NT2/D1 (cell line): ENCODE results near the gene PRR36.

Source experiments
- DNase-seq: peaks from one replicate; pipeline ENCODE4 v3.0.0-alpha.2; 2011; ENCODE audit warnings: low read depth, low spot score
- H3K27me3 ChIP-seq: 2 replicates; pipeline ENCODE4 v1.6.0; 2011; ENCODE audit warnings: mild to moderate bottlenecking; ENCODE audit not compliant: insufficient read length, insufficient read depth
- H3K36me3 ChIP-seq: 2 replicates; pipeline ENCODE4 v1.6.1; 2011; ENCODE audit warnings: mild to moderate bottlenecking, low read length, mixed read lengths; ENCODE audit not compliant: insufficient read depth, insufficient read length
- H3K4me1 ChIP-seq: 2 replicates; pipeline ENCODE4 v1.5.1; 2011; ENCODE audit not compliant: insufficient read depth, insufficient read length
- H3K4me3 ChIP-seq: 2 replicates; pipeline ENCODE4 v1.5.1; 2011; ENCODE audit warnings: low read depth; ENCODE audit not compliant: insufficient read length
- H3K9ac ChIP-seq: 2 replicates; pipeline ENCODE4 v1.6.0; 2011; ENCODE audit warnings: low read depth; ENCODE audit not compliant: insufficient read length
- H3K9me3 ChIP-seq: 2 replicates; pipeline ENCODE4 v1.5.1; 2011; ENCODE audit warnings: mild to moderate bottlenecking, low read length; ENCODE audit not compliant: insufficient read depth
- SUZ12 ChIP-seq: IDR thresholded peaks from 2 replicates; pipeline ENCODE4 v1.6.1; 2011; ENCODE audit not compliant: insufficient read length, insufficient read depth; ENCODE audit errors: extremely low read depth
- YY1 ChIP-seq: IDR thresholded peaks from 2 replicates; pipeline ENCODE4 v1.6.1; 2011; ENCODE audit not compliant: insufficient read length, insufficient read depth
- ZNF274 ChIP-seq: IDR thresholded peaks from 2 replicates; pipeline ENCODE4 v1.6.1; 2011; ENCODE audit warnings: mild to moderate bottlenecking, low read depth, low read length

PRR36 gene

DNA sequence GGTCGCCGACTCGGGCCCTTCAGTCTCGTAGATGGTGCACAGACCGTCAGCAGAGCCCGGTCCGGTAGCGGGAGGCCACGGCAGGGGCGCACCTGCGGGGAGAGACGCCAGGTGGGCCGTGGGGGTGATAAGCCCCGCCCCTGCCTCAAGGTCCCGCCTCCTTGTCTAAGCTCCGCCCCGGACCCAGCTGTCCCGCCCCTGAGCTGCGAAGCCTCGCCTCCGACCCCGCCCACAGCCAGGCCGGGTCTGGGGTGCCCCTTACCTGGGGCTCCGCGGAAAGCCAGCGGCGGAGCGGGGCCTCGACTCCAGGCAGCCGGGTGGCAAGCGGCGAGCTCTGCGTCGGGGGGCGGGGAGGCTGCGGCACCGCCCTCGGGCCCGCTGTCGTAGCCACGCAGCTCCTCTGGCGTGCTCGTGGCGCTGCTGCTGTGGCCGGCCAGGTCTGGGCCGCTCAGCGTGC lies 4.7 kb downstream of the PRR36 start:
- Histone ChIP-seq H3K36me3 (no peaks in the 10 kb centered on the region), H3K9ac (peak overlapping the region; percentile 76), H3K9me3 (no peaks in the 10 kb centered on the region), H3K4me3 (peak overlapping the region; percentile 54), H3K4me1 (peaks cover 20% of the 10 kb centered on the region), H3K27me3 (peaks cover 31% of the 10 kb centered on the region)
- TF ChIP-seq ZNF274 = no peak
- TF ChIP-seq YY1 = no peak
- no peak for TF ChIP-seq SUZ12
- peak; percentile 51 for DNase-seq

DNA sequence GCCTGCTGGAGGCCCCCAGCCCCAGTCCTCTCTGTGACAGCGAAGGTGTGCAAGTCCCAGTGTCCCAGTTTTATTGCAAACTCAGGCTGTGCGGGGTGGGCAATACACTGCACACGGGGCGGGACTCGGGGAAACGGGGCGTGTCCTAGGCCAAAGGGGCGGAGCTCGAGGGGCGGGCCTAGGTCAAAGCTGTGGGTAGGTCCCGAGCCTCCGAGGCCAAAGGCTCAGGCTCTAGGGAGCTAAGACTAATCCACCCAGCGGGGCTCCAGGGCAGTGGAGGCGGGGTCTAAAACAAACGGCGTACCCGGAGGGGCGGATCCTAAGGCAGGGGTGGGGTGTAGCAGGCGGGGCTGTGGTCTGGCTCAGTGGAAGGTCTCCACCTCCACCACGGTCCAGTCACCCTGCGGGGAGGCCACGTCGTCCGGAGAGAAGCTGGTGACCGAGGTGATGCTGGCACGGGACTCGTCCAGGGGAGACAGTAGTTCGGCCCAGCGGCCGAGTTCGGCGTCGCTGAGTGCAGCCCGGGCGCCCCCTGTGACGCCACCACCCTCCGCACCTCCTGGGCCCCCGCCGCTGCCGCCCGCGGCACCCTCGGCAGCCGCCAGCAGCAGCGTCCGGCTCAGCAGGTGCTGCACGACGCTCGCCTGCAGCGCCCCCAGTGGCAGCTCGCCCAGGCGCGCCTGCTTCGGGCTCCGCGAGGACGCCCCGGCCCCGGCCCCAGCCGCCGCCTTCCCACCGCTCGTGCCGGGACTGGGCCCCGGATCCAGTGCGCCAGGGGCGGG lies 5.3 kb downstream of the PRR36 start:
- Histone ChIP-seq H3K4me1 (peaks cover 22% of the 10 kb centered on the region), H3K4me3 (peak overlapping the region; percentile 54), H3K9me3 (no peaks in the 10 kb centered on the region), H3K36me3 (no peaks in the 10 kb centered on the region), H3K9ac (peak overlapping the region; percentile 76), H3K27me3 (peaks cover 25% of the 10 kb centered on the region)
- TF ChIP-seq YY1 = no peak
- TF ChIP-seq ZNF274 = no peak
- TF ChIP-seq SUZ12 = no peak
- peak; percentile 89 for DNase-seq

DNA sequence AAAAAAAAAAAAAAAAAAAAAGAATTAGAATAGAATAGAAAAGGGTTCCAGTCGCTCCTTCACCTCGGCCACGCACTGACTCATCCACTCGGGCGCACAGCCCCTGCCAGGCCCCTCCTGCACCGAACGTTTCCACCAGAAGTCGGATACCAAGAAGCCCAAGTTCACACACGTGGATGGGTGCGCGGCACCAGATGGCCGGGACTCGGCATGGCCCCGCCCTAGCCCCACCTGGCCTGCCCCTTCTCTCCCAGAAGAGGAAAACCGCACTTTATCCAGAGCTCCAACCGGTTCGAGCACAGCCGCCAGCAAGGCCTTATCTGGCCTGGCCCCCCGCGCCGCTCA lies 5.9 kb downstream of the PRR36 start:
- Histone ChIP-seq H3K4me1 (peaks cover 24% of the 10 kb centered on the region), H3K27me3 (peaks cover 19% of the 10 kb centered on the region), H3K9ac (peak overlapping the region; percentile 64), H3K36me3 (no peaks in the 10 kb centered on the region), H3K4me3 (peak overlapping the region; percentile 54), H3K9me3 (no peaks in the 10 kb centered on the region)
- TF ChIP-seq YY1 = no peak
- peak; percentile 20 for DNase-seq

DNA sequence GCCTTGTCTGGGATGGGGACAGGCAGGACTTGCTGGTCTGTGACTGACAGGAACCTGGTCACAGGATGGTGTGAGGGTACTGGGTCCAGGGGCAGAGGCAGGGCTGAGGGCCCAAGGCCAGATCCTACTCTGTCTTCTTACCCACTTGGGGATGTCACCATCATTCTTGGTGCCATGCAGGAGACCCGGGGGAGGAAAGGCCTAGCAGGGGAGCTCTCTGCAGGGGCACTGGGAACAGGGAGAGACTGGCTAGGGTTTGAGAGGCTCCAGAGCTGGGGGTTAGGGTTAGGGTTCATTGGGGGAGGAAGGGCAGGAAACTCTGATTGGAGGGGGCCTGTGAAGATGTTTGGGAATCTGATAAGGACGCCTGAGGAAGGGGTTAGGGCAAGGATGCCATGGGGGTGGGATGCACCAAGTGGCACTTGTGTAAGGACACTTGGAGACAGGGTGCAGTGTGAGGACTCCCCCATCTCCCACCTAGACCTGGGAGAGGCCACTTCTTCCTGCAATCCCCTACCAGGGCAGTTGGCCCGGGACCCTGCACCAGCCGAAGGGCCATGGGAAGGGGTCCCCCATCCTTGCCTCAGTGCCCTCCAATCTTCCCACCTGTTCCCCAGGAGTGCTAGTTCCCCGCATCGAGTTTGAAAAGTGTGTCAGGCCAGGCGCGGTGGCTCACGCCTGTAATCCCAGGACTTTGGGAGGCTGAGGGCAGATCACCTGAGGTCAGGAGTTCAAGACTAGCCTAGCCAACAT lies 6.9 kb downstream of the PRR36 start:
- Histone ChIP-seq H3K4me1 (peaks cover 20% of the 10 kb centered on the region), H3K9ac (no peak overlapping the region), H3K36me3 (no peaks in the 10 kb centered on the region), H3K4me3 (no peak overlapping the region), H3K27me3 (peaks cover 11% of the 10 kb centered on the region), H3K9me3 (no peaks in the 10 kb centered on the region)
- TF ChIP-seq SUZ12 (no peak), ZNF274 (no peak), YY1 (no peak)
- DNase-seq = no peak

DNA sequence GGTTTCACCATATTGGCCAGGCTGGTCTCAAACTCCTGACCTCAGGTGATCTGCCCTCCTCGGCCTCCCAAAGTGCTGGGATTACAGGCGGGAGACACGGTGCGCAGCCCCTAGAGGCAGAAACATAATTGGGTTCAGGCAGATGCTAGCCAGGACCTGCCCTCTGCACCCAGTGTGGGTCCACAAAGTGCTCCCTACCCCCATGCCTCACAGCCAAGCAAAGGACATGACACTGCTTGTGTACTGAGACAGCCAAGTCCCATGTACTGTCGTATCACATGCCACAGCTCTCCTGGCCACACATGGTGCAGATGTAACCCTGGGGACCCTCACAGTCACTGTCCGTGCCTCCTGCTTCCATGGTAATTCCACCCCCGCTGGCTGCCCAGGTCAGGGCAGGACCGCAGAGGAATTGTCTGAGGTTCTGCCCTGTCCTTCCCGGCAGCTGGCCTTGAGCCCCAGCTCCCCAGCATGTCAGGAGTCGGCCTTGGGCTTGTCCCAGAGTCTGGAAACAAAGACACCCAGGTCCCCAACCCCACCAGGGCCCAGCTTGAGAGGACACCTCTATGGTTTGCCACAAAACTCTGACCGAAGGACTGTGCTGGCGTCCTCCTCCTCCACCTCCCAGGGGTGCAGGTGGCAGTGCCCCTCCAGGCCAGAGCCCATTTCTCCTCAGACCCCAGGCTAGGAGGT lies 7.6 kb downstream of the PRR36 start:
- H3K4me3 ChIP-seq = no peak overlapping the region

DNA sequence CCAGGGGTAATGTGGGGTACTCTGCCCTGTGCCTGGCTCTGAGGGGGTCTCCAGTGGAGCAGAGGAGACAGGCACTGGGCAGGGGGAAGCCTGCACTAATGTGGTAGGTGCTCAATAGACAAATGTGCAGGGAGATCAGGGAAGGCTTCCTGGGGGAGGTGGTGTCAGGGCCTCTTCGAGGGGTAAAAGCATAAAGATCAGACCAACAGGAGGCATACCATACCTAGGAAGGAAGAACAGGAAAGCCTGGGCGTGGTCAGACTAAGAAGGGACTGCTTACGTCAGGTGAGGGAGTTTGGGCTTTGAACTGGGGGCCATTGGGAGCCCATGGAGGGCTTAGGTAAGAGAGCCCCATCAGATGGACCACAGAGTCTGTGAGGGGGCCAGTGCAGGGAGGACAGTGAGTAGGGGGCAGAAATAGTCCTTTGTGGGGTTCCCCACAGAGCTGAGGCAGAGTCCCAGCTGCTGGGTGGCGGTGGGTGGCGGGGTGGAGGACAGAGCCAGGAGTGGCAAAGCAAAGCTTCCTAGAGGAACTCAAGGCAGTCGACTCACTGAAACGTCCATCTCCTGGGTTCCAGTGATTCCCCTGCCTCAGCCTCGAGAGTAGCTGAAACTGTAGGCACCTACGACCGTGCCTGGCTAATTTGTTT lies 8.8 kb downstream of the PRR36 start:
- Histone ChIP-seq H3K4me1 (peaks cover 34% of the 10 kb centered on the region), H3K9ac (no peak overlapping the region), H3K36me3 (no peaks in the 10 kb centered on the region), H3K9me3 (no peaks in the 10 kb centered on the region), H3K4me3 (no peak overlapping the region), H3K27me3 (peaks cover 30% of the 10 kb centered on the region)
- no peak for TF ChIP-seq YY1
- no peak for TF ChIP-seq SUZ12
- TF ChIP-seq ZNF274 = no peak
- no peak for DNase-seq

More for the DNA sequence above, 7.6 kb downstream of the PRR36 start:
- H3K4me1 ChIP-seq = peaks cover 27% of the 10 kb centered on the region
- H3K27me3 ChIP-seq = peaks cover 19% of the 10 kb centered on the region
- H3K9ac ChIP-seq = no peak overlapping the region
- no peak for DNase-seq
- H3K9me3 ChIP-seq = no peaks in the 10 kb centered on the region
- no peak for TF ChIP-seq ZNF274
- no peak for TF ChIP-seq SUZ12
- TF ChIP-seq YY1 = no peak
- H3K36me3 ChIP-seq = no peaks in the 10 kb centered on the region
